GM18868 (cell line): ENCODE data around the gene DLL1.
"Not testable (repeated sequence)": the region's sequence is repeated elsewhere in the genome, so short reads cannot be mapped to it uniquely, and the experiment has no call there.

Experiments used
- ATAC-seq: cut with Tn5 transposase; IDR thresholded peaks from one replicate; pipeline ENCODE4 v1.9.1; 2021; ENCODE audit warnings: mild to moderate bottlenecking, moderate library complexity; ENCODE audit not compliant: unreplicated experiment

Gene DLL1, protein sequence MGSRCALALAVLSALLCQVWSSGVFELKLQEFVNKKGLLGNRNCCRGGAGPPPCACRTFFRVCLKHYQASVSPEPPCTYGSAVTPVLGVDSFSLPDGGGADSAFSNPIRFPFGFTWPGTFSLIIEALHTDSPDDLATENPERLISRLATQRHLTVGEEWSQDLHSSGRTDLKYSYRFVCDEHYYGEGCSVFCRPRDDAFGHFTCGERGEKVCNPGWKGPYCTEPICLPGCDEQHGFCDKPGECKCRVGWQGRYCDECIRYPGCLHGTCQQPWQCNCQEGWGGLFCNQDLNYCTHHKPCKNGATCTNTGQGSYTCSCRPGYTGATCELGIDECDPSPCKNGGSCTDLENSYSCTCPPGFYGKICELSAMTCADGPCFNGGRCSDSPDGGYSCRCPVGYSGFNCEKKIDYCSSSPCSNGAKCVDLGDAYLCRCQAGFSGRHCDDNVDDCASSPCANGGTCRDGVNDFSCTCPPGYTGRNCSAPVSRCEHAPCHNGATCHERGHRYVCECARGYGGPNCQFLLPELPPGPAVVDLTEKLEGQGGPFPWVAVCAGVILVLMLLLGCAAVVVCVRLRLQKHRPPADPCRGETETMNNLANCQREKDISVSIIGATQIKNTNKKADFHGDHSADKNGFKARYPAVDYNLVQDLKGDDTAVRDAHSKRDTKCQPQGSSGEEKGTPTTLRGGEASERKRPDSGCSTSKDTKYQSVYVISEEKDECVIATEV

DNA sequence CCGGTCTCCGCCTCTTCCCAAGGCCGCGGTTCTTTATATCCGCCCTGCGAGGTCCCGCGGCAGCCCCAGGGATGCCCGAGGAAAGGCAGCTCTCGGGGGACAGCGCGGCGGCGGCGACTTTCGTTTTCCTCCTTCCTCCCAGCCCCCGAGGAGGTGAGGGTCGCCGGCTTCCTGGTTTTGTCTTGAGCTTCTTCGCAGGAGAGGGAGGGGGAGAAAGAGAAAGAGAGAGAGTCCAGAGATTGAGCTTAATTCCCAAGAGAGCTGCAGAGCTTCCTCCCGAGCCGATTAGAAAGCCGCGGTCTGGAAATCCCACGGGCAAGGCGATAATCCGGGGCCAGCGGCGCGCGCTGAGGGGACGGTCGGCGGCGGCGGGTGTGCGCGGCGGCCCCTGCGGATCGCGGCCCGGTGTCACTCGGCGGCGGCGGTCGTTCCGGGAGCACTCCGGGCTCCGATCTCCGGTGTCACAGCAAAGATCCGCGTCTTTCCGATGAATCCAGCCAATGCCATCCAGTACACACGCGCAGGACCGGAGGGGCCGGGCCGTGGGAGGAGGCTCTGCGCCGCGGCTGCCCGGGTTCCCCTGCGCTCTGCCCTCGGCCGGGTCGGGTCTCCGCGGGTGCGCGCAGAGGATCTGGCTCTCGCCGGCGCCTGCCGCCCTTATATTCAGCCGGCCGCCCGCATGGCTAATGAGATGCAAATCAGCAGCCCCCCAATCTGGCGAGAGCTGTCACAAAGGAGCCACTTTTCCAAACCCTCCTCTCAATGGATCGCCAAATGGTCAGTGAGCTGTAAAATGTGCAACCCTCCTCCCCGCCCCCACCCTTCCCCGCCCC, at the start of gene DLL1:
DLL1 (minus strand) TSS at position 783 of the 833 bp plus-strand sequence. CDS start 939 bp downstream, outside the sequence.
- no peak for ATAC-seq

DNA sequence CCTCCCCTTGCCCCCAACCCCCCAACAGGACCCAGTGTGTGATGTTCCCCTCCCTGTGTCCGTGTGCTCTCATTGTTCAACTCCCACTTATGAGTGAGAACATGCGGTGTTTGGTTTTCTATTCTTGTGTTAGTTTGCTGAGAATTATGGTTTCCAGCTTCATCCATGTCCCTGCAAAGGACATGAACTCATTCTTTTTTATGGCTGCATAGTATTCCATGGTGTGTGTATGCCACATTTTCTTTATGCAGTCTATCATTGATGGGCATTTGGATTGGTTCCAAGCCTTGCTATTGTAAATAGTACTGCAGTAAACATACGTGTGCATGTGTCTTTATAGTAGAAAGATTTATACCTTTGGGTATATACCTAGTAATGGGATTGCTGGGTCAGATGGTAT, 44.3 kb upstream of the DLL1 start:
- ATAC-seq: not testable (repeated sequence)

DNA sequence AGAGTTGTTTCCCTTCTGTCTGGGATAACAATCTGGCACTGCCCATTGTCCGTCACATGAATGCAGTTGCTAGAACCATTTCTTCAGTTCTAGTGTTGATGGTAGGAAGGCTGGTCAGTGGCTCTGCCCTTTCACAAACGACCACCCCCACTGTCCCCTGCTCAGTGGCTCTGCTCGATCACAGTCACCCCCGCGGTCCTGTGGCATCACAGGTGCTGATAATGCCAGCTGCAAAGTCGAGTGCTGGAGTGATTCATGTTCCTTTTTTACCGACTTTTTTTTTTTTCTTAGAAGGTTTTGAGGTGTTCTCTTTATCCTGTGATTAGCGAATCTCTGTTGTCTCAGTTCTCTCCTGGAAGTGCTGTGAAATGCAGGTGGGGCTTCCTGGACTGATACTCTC, 38.4 kb upstream of the DLL1 start:
- no peak for ATAC-seq

GRCh38 chr6:170317718-170318117, 26.8 kb upstream of the DLL1 start:
- ATAC-seq: no peak

DNA sequence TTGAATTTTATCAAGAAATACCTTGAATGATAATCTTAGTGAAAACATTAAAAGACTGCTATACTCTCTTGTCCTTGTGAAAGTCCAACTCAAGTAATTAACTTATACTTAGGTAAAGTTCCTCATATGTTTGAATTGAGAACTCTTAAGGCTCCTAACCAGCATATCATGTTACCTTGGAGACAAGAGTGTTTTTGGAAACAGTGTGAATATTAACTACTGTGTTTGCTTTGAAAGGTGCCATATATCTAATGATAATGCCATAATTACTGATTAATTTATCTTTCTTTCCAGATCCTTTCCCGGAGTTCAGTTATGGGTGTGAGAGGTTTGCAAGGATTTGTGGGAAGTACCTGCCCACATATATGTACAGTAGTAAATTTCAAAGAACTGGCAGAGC, 26.2 kb upstream of the DLL1 start:
- ATAC-seq: no peak

- no peak for ATAC-seq
These were observed 25.2 kb upstream of the DLL1 start for GRCh38 chr6:170316071-170316470.

- ATAC-seq: no peak
These were observed 24.1 kb upstream of the DLL1 start for GRCh38 chr6:170314983-170315382.

- no peak for ATAC-seq
These were observed 22.9 kb upstream of the DLL1 start for GRCh38 chr6:170313716-170314295.

DNA sequence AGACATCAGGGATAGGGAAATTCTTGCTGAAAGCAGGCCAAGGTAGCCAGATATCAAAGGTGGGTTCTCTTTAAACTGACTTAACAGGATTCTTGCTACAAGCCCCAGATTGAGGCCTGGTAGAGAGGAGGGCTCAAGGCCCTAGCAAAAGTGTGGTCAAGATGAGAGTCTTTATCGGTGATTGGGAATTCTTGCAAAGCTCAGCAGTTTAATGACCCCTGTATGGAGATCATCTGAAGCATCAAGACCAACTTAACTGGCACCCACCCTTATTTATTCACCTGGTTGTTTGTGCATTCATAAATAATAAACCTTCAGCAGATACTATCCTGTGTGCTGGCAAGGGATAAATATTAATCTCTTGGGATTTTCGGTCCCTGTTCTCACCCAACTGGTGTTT, 22.0 kb upstream of the DLL1 start:
- ATAC-seq: no peak

DNA sequence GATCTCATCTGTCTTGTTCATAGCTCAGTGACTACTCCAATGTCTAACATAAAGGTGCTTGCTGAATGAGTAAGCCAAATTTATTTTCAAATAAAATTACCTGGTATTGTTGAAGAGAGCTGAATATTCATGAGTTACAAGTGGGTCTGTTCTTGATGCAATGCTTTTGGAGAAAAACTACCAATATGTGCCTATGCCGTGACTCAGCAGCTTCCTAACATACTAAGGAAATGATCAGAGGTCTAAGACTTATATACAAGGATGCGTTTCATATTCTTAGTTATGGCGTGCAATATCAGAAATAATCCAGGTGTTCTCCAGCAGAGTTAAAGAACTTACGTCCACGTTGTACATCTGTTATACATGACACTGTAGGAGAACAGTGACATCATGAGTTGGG, 20.8 kb upstream of the DLL1 start:
- ATAC-seq: no peak

GRCh38 chr6:170308761-170309160, 17.9 kb upstream of the DLL1 start:
- no peak for ATAC-seq

DNA sequence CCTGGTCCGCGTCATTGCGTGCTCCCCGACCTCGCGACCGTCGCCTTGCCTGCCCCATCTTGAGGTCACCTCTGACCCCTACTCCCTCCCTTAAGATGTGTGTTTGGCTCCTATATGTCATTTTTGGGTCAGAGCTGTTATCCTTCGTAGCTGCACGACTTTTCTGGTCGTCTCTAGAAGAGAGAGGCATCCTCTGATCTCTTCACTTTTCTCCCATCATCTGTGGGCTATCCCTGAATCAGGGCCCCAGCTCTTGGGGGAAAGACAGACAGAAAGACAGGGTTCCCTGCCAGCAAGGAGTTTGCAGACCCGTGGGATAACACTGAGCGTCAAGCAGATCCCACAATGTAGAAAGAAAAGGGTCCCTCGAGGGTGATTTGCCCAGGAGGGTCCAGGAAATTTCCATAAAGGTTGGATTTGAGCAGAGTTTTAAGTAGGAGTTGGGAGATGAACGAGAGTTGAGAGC, 16.2 kb upstream of the DLL1 start:
- no peak for ATAC-seq

DNA sequence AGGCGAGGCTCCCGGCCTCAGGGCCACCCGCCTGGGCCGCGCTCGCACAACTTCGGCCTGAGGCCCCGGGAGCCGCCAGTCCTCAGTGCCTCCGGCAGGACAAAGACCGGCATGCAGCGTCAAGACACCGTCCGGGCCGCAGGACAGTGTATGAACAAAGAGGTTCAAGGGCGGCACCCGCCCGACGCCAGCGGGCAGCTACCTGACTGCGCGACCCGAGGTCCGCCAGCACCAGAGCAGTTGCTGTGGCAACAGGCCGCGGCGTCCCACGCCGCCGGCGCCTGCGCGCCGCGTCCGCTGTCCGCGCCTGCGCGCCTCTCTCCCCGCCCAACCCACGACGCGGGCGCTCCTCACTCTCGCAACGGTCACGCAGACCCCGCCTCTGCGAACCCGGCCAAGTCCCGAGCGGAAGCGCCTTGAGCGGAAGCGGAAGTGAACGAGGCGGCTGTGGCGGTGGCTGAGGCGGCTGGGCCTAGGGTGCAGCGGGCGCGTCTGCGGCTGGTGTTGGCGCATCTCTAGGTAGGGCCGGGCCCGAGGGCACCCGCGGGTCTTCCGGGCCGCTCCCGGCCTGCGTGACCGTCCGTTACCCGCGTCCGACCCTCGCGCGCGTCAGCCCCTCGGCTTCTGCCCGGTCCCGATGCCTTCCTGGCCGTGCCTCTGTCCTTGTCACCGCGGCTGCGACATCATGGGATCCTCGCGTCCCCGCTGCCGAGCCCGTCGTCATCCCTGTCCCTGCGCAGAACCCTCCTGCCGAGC, 15.6 kb upstream of the DLL1 start, which contains the start of gene FAM120B:
FAM120B (plus strand) TSS at position 435 of the 756 bp plus-strand sequence. CDS start 10,633 bp downstream, outside the sequence.
- ATAC-seq: peak; percentile 98

DNA sequence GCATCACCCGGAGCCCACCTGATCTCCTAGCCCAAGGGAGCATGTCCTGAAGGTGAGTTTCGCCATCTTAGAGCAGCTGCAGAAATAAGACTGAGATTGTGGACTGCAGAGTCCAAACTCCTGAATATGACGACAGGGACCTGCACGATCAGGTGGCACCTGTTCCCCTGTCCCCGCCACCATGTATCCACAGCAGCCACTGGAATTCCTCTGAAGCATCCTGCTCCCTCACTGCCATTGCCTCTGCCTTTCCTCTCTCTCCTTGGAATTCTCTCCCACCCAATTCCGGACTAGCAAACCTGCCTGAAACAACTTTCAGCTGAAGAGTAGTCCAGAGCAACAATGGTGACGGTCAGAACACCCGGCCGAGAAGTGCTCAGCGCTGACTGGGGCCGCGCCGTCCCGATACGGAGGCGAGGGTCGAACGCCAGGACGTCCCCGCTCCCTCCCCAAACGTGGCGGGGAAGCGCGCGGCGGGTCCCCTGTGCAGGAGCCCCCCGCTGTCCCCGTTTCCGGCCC, 15.0 kb upstream of the DLL1 start:
- peak; percentile 14 for ATAC-seq

DNA sequence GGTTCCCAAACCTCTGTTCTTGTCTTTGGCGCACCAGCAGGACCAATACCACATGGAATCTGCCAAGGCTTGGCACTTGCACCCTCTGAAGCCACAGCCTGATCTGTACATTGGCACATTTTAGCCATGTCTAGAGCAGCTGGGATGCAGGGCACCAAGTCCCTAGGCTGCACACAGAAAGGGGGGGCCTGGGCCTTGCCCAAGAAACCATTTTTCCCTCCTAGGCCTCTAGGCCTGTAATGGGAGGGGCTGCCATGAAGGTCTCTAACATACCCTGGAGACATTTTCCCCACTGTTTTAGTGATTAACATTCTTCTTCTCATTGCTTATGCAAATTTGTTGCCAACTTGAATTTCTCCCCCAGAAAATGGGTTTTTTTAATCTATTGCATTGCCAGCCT, 10.3 kb upstream of the DLL1 start:
- no peak for ATAC-seq

DNA sequence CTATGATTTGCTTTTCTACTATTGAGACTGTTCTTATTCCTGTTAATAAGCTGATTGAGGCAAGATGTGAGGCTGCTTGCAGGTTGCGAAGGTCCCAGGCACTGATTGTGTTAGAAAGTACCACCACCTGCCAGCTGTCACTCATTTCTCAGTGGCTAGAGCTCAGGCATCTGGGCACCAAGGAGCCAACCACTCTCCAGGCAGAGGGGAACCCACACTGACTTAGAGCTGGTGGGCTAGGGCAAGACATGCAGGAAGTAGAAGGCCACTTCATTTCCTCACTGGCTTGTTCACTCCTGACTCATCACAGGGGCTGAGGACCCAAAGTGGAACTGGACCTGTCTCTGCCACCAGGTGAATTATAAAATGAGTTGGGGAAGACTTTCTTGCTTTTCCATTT, 7.8 kb upstream of the DLL1 start:
- no peak for ATAC-seq

DNA sequence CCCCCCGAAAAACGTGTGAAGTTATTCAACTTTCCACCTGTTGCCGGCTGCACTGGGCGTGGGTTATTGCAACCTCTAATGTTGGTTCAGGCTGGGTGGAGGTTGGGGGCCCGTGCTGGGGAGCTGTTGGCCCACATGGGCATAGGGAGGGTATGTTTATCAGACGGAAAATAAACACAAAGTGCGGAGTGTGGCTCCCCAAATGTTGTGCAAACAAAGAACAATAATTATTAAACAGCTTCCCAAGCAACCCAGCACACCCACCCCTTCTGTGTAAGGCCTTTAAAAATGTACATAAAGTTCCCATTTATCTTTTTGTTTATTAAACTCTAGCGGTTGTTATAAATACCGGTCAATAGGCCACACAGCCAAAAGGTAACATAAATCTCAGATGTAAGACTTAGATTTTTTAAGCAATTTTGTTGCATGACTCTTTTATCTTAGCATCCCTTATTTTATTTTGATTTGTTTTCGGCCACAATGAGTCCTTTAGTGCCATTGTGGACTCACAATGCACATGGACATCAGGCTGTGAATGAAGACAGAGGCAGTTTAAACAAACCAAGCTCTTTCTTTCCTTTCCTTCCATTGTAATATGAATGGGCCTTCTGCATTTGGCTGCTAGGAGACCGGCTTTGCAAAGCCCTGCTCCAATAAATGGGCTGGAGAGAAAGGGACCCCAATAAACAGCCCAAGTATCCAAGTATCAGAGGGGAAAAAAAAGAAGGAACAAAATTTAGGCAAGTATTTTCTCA, 6.9 kb upstream of the DLL1 start:
- ATAC-seq: no peak

DNA sequence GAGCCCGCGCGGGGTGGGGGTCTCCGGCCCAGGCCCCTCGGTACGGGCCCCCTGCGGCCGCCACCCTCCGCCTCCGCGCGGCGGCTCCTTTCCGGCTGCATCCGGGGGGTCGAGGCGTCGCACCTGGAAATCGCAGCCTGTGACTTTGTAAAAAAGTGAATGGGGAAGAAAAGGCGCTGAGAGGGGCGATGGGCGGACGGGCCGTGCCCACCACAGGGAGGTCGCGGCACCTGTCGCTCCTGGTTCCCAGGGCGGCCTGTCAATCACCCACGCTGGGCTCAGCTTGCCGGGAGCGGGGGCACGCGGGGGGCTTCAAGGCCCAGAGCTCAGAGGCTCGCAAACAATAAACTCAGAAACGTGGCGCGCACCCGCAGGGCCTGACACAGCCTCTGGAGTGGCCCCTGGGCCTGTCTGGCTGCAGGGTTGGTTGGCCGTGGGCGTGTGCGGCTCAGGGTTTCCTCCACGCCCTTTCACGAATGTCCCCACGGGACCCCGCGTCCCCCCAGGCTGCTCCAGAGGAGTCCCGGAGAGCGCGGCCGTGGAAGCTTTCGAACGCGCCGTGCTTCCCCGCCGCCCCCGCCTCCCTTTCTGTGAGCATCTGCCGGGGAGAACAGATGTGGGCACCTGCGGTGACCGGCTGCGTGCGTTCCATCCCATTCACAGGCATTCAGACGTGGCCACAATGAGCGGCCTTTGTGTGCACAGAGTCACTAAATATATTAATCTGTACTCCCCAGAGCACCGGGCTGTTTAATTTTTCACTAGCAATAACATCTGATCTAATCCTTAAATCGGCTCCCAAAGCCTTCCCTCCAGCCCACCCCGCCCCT, 6.1 kb upstream of the DLL1 start:
- ATAC-seq: no peak
